HEK293 (cell line): ENCODE results near the gene MRLN.

Source experiments
- CTCF ChIP-seq: fragments of 450-650 bp; formaldehyde crosslinking; IDR thresholded peaks from 2 replicates; pipeline ENCODE4 v1.5.1; 2016; ENCODE audit warnings: missing biosample characterization, missing genetic modification characterization
- IKZF3 ChIP-seq: fragments of 450-650 bp; IDR thresholded peaks from 2 replicates; pipeline ENCODE4 v1.5.0; 2018; ENCODE audit warnings: missing biosample characterization, mild to moderate bottlenecking, missing genetic modification characterization, moderate library complexity
- KLF16 ChIP-seq: fragments of 450-650 bp; formaldehyde crosslinking; IDR thresholded peaks from 2 replicates; pipeline ENCODE4 v1.5.1; 2017; ENCODE audit warnings: missing biosample characterization, missing genetic modification characterization
- RBAK ChIP-seq: fragments of 450-650 bp; formaldehyde crosslinking; IDR thresholded peaks from 2 replicates; pipeline ENCODE4 v1.5.1; 2016; ENCODE audit warnings: missing biosample characterization, missing genetic modification characterization
- ZBTB20 ChIP-seq: fragments of 450-650 bp; formaldehyde crosslinking; IDR thresholded peaks from 2 replicates; pipeline ENCODE4 v1.5.1; 2016; ENCODE audit warnings: missing biosample characterization, missing genetic modification characterization
- ZBTB8A ChIP-seq: fragments of 450-650 bp; formaldehyde crosslinking; IDR thresholded peaks from 2 replicates; pipeline ENCODE4 v1.5.1; 2016; ENCODE audit warnings: missing biosample characterization, missing genetic modification characterization
- ZNF10 ChIP-seq: fragments of 450-650 bp; formaldehyde crosslinking; IDR thresholded peaks from 2 replicates; pipeline ENCODE4 v1.5.1; 2017; ENCODE audit warnings: missing biosample characterization, missing genetic modification characterization
- ZNF23 ChIP-seq: fragments of 450-650 bp; formaldehyde crosslinking; IDR thresholded peaks from 2 replicates; pipeline ENCODE4 v1.5.1; 2016; ENCODE audit warnings: missing biosample characterization, missing genetic modification characterization, borderline replicate concordance
- ZNF473 ChIP-seq: fragments of 450-650 bp; formaldehyde crosslinking; IDR thresholded peaks from 2 replicates; pipeline ENCODE4 v1.5.1; 2017; ENCODE audit warnings: missing biosample characterization, missing genetic modification characterization
- ZNF501 ChIP-seq: fragments of 450-650 bp; formaldehyde crosslinking; IDR thresholded peaks from 2 replicates; pipeline ENCODE4 v1.5.1; 2016; ENCODE audit warnings: missing biosample characterization, missing genetic modification characterization
- ZNF571 ChIP-seq: fragments of 450-650 bp; formaldehyde crosslinking; IDR thresholded peaks from 2 replicates; pipeline ENCODE4 v1.5.0; 2017; ENCODE audit warnings: missing biosample characterization, missing genetic modification characterization
- ZNF623 ChIP-seq: fragments of 450-650 bp; formaldehyde crosslinking; IDR thresholded peaks from 2 replicates; pipeline ENCODE4 v1.5.1; 2016; ENCODE audit warnings: missing biosample characterization, missing genetic modification characterization
- TF ChIP-seq, protein P1 (sequence below): fragments of 450-650 bp; formaldehyde crosslinking; IDR thresholded peaks from 2 replicates; pipeline ENCODE4 v1.5.1; 2017; ENCODE audit warnings: missing biosample characterization, missing genetic modification characterization
- TF ChIP-seq, protein P2 (sequence below): fragments of 450-650 bp; formaldehyde crosslinking; IDR thresholded peaks from 2 replicates; pipeline ENCODE4 v1.5.1; 2016; ENCODE audit warnings: missing biosample characterization, missing genetic modification characterization

DNA sequence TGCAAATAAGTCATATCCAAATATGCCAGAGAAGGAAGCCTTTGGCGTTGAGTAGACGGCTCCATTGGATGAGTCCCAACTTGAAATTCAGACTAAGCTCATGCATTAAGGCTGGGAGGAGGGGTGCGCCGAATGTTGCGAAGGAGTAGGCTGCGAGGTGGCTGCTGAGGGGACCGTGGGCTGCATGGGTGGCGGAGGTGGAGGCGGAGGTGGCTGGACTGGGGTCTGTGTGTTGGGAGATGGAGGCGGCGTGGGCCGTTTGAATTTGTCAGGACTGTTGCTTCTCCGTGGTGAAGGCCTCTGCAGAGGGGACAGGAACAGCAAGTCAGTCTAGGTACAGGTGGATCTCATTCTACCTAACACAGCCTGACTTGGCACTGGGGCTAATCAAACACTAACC lies 39.6 kb upstream of the MRLN start:
- no peak for TF ChIP-seq CTCF (tag by site-specific recombination)
- TF ChIP-seq ZNF10: no peak
- TF ChIP-seq ZNF571 (tag by site-specific recombination): no peak
- no peak for TF ChIP-seq ZBTB8A (tag by site-specific recombination)
- no peak for TF ChIP-seq ZNF473 (tag by site-specific recombination)
- TF ChIP-seq, protein P1, sequence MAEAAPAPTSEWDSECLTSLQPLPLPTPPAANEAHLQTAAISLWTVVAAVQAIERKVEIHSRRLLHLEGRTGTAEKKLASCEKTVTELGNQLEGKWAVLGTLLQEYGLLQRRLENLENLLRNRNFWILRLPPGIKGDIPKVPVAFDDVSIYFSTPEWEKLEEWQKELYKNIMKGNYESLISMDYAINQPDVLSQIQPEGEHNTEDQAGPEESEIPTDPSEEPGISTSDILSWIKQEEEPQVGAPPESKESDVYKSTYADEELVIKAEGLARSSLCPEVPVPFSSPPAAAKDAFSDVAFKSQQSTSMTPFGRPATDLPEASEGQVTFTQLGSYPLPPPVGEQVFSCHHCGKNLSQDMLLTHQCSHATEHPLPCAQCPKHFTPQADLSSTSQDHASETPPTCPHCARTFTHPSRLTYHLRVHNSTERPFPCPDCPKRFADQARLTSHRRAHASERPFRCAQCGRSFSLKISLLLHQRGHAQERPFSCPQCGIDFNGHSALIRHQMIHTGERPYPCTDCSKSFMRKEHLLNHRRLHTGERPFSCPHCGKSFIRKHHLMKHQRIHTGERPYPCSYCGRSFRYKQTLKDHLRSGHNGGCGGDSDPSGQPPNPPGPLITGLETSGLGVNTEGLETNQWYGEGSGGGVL (tag by site-specific recombination): no peak
- TF ChIP-seq, protein P2, sequence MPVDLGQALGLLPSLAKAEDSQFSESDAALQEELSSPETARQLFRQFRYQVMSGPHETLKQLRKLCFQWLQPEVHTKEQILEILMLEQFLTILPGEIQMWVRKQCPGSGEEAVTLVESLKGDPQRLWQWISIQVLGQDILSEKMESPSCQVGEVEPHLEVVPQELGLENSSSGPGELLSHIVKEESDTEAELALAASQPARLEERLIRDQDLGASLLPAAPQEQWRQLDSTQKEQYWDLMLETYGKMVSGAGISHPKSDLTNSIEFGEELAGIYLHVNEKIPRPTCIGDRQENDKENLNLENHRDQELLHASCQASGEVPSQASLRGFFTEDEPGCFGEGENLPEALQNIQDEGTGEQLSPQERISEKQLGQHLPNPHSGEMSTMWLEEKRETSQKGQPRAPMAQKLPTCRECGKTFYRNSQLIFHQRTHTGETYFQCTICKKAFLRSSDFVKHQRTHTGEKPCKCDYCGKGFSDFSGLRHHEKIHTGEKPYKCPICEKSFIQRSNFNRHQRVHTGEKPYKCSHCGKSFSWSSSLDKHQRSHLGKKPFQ (tag by site-specific recombination): no peak
- no peak for TF ChIP-seq ZNF501 (tag by site-specific recombination)
- no peak for TF ChIP-seq KLF16 (tag by site-specific recombination)
- TF ChIP-seq ZNF623 (tag by site-specific recombination): no peak
- TF ChIP-seq ZNF23 (tag by site-specific recombination): no peak
- TF ChIP-seq ZBTB20 (tag by site-specific recombination): no peak
- no peak for TF ChIP-seq RBAK
- no peak for TF ChIP-seq IKZF3 (tag by site-specific recombination)
